GM12801 (cell line): ENCODE measurements around the gene KCNMB1.

Source experiments
- TF ChIP-seq, protein P1 (sequence below): IDR thresholded peaks from one replicate; pipeline ENCODE4 v1.5.1; 2011; ENCODE audit warnings: control low read depth; ENCODE audit not compliant: insufficient read length; ENCODE audit errors: extremely low read depth

The KCNMB1 gene

DNA sequence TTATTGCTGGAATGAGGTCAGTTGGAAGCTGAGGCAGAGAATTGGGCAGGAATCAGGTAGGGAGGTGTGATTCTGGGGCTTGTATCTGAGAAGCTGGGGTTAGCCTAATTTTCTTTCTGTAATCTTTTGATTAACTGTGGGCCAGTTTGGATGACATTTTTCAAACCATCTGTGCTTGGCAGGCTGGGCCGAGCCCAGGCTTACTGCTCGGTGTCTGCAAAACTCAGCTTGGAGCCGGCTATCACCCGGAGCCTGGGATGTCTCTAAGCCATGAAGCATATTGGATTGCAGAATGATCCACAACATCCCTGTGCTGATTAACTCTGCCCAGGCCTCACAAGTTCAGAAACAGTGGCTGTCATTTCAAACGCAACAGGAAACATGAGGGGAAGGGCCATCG, 26.5 kb downstream of the KCNMB1 start:
- TF ChIP-seq, protein P1, sequence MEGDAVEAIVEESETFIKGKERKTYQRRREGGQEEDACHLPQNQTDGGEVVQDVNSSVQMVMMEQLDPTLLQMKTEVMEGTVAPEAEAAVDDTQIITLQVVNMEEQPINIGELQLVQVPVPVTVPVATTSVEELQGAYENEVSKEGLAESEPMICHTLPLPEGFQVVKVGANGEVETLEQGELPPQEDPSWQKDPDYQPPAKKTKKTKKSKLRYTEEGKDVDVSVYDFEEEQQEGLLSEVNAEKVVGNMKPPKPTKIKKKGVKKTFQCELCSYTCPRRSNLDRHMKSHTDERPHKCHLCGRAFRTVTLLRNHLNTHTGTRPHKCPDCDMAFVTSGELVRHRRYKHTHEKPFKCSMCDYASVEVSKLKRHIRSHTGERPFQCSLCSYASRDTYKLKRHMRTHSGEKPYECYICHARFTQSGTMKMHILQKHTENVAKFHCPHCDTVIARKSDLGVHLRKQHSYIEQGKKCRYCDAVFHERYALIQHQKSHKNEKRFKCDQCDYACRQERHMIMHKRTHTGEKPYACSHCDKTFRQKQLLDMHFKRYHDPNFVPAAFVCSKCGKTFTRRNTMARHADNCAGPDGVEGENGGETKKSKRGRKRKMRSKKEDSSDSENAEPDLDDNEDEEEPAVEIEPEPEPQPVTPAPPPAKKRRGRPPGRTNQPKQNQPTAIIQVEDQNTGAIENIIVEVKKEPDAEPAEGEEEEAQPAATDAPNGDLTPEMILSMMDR, result no peak

DNA sequence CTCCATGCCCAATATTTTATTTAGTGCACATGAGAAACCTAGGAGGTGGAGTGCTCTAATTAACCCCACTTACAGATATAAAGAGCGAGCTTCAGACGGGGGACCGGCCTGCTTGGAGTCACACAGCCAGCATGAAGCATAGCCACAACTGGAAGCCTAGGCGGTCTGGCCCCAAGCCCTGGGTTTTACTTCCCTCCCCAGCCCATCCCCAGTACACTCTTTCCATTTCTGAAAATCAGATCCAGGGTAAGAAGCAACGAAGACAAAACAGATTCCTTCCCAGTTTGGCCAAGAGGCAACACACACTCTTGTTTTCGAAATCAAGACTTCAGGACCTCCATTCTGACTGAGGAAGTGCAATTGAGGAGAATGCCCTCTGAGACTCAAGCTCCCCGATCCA, 27.1 kb downstream of the KCNMB1 start:
- TF ChIP-seq, protein P1, result no peak

- TF ChIP-seq, protein P1, result no peak
Observed at GRCh38 chr5:170361616-170362015, 27.6 kb downstream of the KCNMB1 start.

DNA sequence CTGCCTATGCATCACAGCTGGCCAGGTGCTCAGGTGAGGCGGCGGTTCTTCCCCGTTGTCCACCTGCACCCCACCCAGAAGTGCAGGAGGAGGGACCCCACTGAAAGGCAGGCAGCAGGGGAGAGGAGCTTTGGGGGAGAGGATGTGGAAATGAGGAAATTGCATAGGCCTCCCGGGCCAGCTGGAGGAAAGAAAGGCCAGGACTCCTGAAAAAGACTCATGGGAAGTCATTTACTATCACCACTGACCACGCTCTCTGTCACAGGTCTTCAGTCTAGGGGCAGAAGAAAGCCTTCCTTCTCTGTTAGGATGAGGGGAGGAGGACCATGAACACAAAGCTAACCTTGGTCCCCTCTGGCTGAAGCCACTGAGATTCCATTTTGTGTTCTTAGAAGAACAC, 28.1 kb downstream of the KCNMB1 start:
- TF ChIP-seq, protein P1, result no peak

DNA sequence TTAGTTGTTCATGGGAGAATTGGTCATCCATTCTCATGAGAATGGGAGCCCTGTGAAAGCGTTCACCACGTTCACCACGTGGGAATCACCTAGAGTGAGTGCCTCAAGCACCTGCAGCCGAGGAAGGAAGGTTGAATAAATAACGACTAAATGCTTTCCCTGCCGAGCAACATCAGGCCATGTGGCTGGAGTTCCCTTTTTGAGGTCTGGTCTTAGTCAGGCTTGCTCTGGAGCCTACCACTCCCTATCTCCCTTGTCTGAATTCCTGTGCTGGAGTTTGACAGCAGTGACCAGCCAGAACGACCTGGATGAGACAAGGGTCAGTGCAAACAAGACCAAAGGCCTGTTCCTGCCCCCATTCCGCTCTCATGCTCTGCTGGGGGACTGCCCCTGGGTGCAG, 28.5 kb downstream of the KCNMB1 start:
- TF ChIP-seq, protein P1, result no peak

- TF ChIP-seq, protein P1, result no peak
Observed at GRCh38 chr5:170357955-170358444, 31.2 kb downstream of the KCNMB1 start.

GRCh38 chr5:170355601-170356098, 33.5 kb downstream of the KCNMB1 start:
- TF ChIP-seq, protein P1, result no peak
